HEK293 (cell line): ENCODE results near the gene CCL27.
A peak's percentile ranks its signal among the peaks of the same experiment; 100 is the strongest.

Source experiments
- CTCF ChIA-PET: fragments of 350-600 bp; formaldehyde crosslinking; extraction: SDS; loops from one replicate; lab custom pipeline; 2021; ENCODE audit warnings: antibody characterized with exemption; lab: Yijun Ruan, JAX
- POLR2A ChIA-PET: fragments of 300-600 bp; formaldehyde crosslinking; extraction: SDS; loops from one replicate; lab custom pipeline; 2020; ENCODE audit warnings: antibody characterized with exemption, inconsistent platforms; lab: Yijun Ruan, JAX
- H3K27ac ChIP-seq: fragments of 200-500 bp; sonication (Bioruptor generic); 2 replicates; pipeline ENCODE4 v1.5.1; 2014; ENCODE audit warnings: low read depth, low read length, control low read depth, inconsistent platforms; ENCODE audit errors: extremely low read depth
- H3K36me3 ChIP-seq, 2 experiments: fragments of 200-500 bp in 1 of 2; sonication (Bioruptor generic) in 1 of 2; 1 replicate in 1 of 2; 2 replicates in 1 of 2; pipeline ENCODE4 v1.5.1; 2014 to 2017; ENCODE audit warnings: inconsistent platforms in 2 of 2, low read length in 2 of 2; ENCODE audit not compliant: control insufficient read depth in 2 of 2, insufficient read depth in 1 of 2
- H3K4me1 ChIP-seq: fragments of 200-500 bp; sonication (Bioruptor generic); 2 replicates; pipeline ENCODE4 v1.5.1; 2014; ENCODE audit warnings: mild to moderate bottlenecking, low read length, inconsistent platforms; ENCODE audit not compliant: control insufficient read depth, insufficient read depth
- H3K4me3 ChIP-seq: 2 replicates; pipeline ENCODE4 v1.5.1; 2011; ENCODE audit warnings: low read depth, mild to moderate bottlenecking, control low read depth, low read length, moderate library complexity
- H3K9me3 ChIP-seq: fragments of 200-500 bp; sonication (Bioruptor generic); 2 replicates; pipeline ENCODE4 v1.5.1; 2014; ENCODE audit warnings: low read depth, low read length, inconsistent platforms; ENCODE audit not compliant: control insufficient read depth, insufficient read depth
- KLF1 ChIP-seq: fragments of 450-650 bp; formaldehyde crosslinking; IDR thresholded peaks from 2 replicates; pipeline ENCODE4 v1.5.1; 2016; ENCODE audit warnings: missing biosample characterization, missing genetic modification characterization
- KLF9 ChIP-seq: fragments of 450-650 bp; formaldehyde crosslinking; IDR thresholded peaks from 2 replicates; pipeline ENCODE4 v1.5.1; 2016; ENCODE audit warnings: missing biosample characterization, missing genetic modification characterization, low read depth
- OVOL3 ChIP-seq: fragments of 450-650 bp; formaldehyde crosslinking; IDR thresholded peaks from 2 replicates; pipeline ENCODE4 v1.5.1; 2016; ENCODE audit warnings: missing biosample characterization, missing genetic modification characterization
- SETDB1 ChIP-seq: IDR thresholded peaks from one replicate; pipeline ENCODE4 v1.6.1; 2017; ENCODE audit warnings: mild to moderate bottlenecking, low read length, moderate library complexity, mixed read lengths; ENCODE audit not compliant: insufficient read length
- SP2 ChIP-seq: fragments of 450-650 bp; formaldehyde crosslinking; IDR thresholded peaks from 2 replicates; pipeline ENCODE4 v1.5.1; 2016; ENCODE audit warnings: missing biosample characterization, missing genetic modification characterization
- ZFP37 ChIP-seq: fragments of 450-650 bp; formaldehyde crosslinking; IDR thresholded peaks from 2 replicates; pipeline ENCODE4 v1.5.1; 2016; ENCODE audit warnings: missing biosample characterization, missing genetic modification characterization
- ZNF341 ChIP-seq: fragments of 450-650 bp; formaldehyde crosslinking; IDR thresholded peaks from 2 replicates; pipeline ENCODE4; 2016; ENCODE audit warnings: low read depth, missing biosample characterization, missing genetic modification characterization
- ZNF843 ChIP-seq: fragments of 450-650 bp; formaldehyde crosslinking; IDR thresholded peaks from 2 replicates; pipeline ENCODE4 v1.5.1; 2016; ENCODE audit warnings: missing biosample characterization, missing genetic modification characterization
- TF ChIP-seq, protein P1 (sequence below): fragments of 450-650 bp; formaldehyde crosslinking; IDR thresholded peaks from 2 replicates; pipeline ENCODE4 v1.5.1; 2016; ENCODE audit warnings: missing biosample characterization, missing genetic modification characterization, borderline replicate concordance
- TF ChIP-seq, protein P2 (sequence below): fragments of 450-650 bp; formaldehyde crosslinking; IDR thresholded peaks from 2 replicates; pipeline ENCODE4 v1.5.1; 2017; ENCODE audit warnings: missing biosample characterization, missing genetic modification characterization
- TF ChIP-seq, protein P3 (sequence below): fragments of 450-650 bp; formaldehyde crosslinking; optimal IDR thresholded peaks from 2 replicates; pipeline ENCODE3; 2016; ENCODE audit warnings: missing biosample characterization, mild to moderate bottlenecking, missing genetic modification characterization

The CCL27 gene

GRCh38 chr9:34653151-34654072 lies 9.0 kb downstream of the CCL27 start:
- CTCF ChIA-PET: interaction anchor here (1.1 to 13.3 kb wide), 2 partner anchors 10 to 18 kb away, joined by 4 to 125 read pairs; partner anchors contain the start of gene SIGMAR1
- Histone ChIP-seq H3K36me3 (peaks cover 0 to 28% of the 10 kb centered on the region in 2 experiments; a peak in 2 of 3 replicates), H3K4me3 (no peak overlapping the region), H3K4me1 (peaks cover 6% of the 10 kb centered on the region), H3K27ac (peak overlapping the region; percentile 21; the same call in 1 of the 2 replicates)
- POLR2A ChIA-PET: interaction anchor here (0.7 to 2.8 kb wide), 4 partner anchors 7 to 16 kb away, joined by 3 to 21 read pairs (median 8); partner anchors contain the start of genes GALT and SIGMAR1
- 0 out of 2 replicates have a peak, but pooled peaks have one; percentile 18 for TF ChIP-seq KLF9 (tag by site-specific recombination)
- no peak for TF ChIP-seq ZNF843
- TF ChIP-seq, protein P1, sequence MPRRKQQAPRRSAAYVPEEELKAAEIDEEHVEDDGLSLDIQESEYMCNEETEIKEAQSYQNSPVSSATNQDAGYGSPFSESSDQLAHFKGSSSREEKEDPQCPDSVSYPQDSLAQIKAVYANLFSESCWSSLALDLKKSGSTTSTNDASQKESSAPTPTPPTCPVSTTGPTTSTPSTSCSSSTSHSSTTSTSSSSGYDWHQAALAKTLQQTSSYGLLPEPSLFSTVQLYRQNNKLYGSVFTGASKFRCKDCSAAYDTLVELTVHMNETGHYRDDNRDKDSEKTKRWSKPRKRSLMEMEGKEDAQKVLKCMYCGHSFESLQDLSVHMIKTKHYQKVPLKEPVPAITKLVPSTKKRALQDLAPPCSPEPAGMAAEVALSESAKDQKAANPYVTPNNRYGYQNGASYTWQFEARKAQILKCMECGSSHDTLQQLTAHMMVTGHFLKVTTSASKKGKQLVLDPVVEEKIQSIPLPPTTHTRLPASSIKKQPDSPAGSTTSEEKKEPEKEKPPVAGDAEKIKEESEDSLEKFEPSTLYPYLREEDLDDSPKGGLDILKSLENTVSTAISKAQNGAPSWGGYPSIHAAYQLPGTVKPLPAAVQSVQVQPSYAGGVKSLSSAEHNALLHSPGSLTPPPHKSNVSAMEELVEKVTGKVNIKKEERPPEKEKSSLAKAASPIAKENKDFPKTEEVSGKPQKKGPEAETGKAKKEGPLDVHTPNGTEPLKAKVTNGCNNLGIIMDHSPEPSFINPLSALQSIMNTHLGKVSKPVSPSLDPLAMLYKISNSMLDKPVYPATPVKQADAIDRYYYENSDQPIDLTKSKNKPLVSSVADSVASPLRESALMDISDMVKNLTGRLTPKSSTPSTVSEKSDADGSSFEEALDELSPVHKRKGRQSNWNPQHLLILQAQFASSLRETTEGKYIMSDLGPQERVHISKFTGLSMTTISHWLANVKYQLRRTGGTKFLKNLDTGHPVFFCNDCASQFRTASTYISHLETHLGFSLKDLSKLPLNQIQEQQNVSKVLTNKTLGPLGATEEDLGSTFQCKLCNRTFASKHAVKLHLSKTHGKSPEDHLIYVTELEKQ: no peak
- TF ChIP-seq SP2 (tag by site-specific recombination): peak; percentile 21
- peak; percentile 82 for TF ChIP-seq ZNF341
- TF ChIP-seq OVOL3 (tag by site-specific recombination): no peak
- TF ChIP-seq, protein P2, sequence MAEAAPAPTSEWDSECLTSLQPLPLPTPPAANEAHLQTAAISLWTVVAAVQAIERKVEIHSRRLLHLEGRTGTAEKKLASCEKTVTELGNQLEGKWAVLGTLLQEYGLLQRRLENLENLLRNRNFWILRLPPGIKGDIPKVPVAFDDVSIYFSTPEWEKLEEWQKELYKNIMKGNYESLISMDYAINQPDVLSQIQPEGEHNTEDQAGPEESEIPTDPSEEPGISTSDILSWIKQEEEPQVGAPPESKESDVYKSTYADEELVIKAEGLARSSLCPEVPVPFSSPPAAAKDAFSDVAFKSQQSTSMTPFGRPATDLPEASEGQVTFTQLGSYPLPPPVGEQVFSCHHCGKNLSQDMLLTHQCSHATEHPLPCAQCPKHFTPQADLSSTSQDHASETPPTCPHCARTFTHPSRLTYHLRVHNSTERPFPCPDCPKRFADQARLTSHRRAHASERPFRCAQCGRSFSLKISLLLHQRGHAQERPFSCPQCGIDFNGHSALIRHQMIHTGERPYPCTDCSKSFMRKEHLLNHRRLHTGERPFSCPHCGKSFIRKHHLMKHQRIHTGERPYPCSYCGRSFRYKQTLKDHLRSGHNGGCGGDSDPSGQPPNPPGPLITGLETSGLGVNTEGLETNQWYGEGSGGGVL (tag by site-specific recombination): peak; percentile 7; the same call in 1 of the 2 replicates
- TF ChIP-seq, all 188 proteins: peak for 4
- no peaks in the 10 kb centered on the region for H3K9me3 ChIP-seq

DNA sequence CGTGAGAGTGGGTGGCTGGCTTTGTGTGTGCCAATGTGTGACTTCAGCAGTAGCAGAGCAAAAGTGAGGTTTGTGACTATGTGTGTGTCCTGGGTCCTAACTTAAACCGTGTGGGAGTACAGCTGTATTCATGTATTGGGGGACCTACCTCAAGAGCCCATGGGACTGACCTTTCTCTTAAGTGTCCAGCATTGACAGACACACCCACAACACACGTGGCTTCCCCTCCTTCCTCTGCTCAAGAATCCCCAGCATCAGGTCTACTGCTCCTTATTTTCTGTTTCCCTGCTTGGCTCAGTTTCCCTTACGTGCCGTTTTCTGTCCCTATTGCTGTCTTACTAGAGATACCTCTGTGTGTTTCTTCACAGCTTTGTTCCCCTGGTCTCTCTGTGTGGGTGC lies 9.9 kb downstream of the CCL27 start:
- peaks cover 0 to 36% of the 10 kb centered on the region in 2 experiments; a peak in 2 of 3 replicates for H3K36me3 ChIP-seq
- CTCF ChIA-PET: interaction anchor here (0.5 to 13.3 kb wide), 3 partner anchors 17 to 44 kb away, joined by 3 to 125 read pairs (median 3); partner anchors contain the start of gene SIGMAR1
- peaks cover 6% of the 10 kb centered on the region for H3K4me1 ChIP-seq
- POLR2A ChIA-PET: interaction anchor here (0.6 to 2.8 kb wide), 4 partner anchors 8 to 417 kb away, joined by 5 to 21 read pairs (median 11); partner anchors contain the start of gene SIGMAR1
- H3K27ac ChIP-seq: no peak overlapping the region; the same call in 1 of the 2 replicates
- H3K4me3 ChIP-seq: peak overlapping the region; percentile 34; the same call in 1 of the 2 replicates
- TF ChIP-seq, protein P3, sequence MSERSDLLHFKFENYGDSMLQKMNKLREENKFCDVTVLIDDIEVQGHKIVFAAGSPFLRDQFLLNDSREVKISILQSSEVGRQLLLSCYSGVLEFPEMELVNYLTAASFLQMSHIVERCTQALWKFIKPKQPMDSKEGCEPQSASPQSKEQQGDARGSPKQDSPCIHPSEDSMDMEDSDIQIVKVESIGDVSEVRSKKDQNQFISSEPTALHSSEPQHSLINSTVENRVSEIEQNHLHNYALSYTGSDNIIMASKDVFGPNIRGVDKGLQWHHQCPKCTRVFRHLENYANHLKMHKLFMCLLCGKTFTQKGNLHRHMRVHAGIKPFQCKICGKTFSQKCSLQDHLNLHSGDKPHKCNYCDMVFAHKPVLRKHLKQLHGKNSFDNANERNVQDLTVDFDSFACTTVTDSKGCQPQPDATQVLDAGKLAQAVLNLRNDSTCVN (tag by site-specific recombination): peak; percentile 10
- no peak for TF ChIP-seq KLF1 (tag by site-specific recombination)
- no peak for TF ChIP-seq ZFP37 (tag by site-specific recombination)
- no peak for TF ChIP-seq SETDB1
- no peaks in the 10 kb centered on the region for H3K9me3 ChIP-seq
